ENCODE results near the gene TMED9.
A peak's percentile ranks its signal among the peaks of the same experiment; 100 is the strongest.

TMED9 gene

GRCh38 chr5:177591690-177592009 is 353 bp upstream of the TMED9 start:
- H3K4me3 ChIP-seq (ENCODE audit: low read length), result no peak overlapping the region
- H3K36me3 ChIP-seq (ENCODE audit: control insufficient read depth, insufficient read depth, low read length), result peaks cover 23% of the 10 kb centered on the region
- no peaks in the 10 kb centered on the region for H3K9me3 ChIP-seq (ENCODE audit: control insufficient read depth, low read length)
- H3K9ac ChIP-seq (ENCODE audit: low read length), result no peak overlapping the region
- H3K27me3 ChIP-seq (ENCODE audit: control insufficient read depth, insufficient read depth, low read length), result no peaks in the 10 kb centered on the region
- H3K4me1 ChIP-seq (ENCODE audit: control insufficient read depth, insufficient read depth, low read length), result peaks cover 12% of the 10 kb centered on the region

DNA sequence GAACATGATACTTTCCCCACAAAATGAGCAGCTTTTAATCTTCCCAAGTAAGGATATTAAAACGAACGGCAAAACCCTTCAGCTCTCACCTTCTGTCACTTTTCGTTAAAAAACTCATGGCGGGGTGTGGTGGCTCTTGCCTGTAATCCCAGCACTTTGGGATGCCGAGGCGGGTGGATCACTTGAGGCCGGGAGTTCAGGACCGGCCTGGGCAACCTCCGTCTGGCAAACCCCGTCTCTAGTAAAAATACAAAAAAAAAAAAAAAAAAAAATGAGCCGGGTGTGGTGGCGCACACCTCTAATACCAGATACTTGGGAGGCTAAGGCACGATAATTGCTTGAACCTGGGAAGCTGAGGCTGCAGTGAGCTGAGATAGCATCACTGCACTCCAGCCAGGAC is 902 bp downstream of the TMED9 start:
- no peaks in the 10 kb centered on the region for H3K9me3 ChIP-seq (ENCODE audit: control insufficient read depth, low read length)
- H3K4me1 ChIP-seq (ENCODE audit: control insufficient read depth, insufficient read depth, low read length), result peaks cover 12% of the 10 kb centered on the region
- H3K27me3 ChIP-seq (ENCODE audit: control insufficient read depth, insufficient read depth, low read length), result no peaks in the 10 kb centered on the region
- peak overlapping the region; percentile 98 for H3K9ac ChIP-seq (ENCODE audit: low read length)
- H3K36me3 ChIP-seq (ENCODE audit: control insufficient read depth, insufficient read depth, low read length), result peaks cover 23% of the 10 kb centered on the region
- H3K4me3 ChIP-seq (ENCODE audit: low read length), result peak overlapping the region; percentile 99

- H3K9me3 ChIP-seq (ENCODE audit: control insufficient read depth, low read length), result no peaks in the 10 kb centered on the region
- no peak overlapping the region for H3K9ac ChIP-seq (ENCODE audit: low read length)
- peaks cover 23% of the 10 kb centered on the region for H3K36me3 ChIP-seq (ENCODE audit: control insufficient read depth, insufficient read depth, low read length)
- H3K4me1 ChIP-seq (ENCODE audit: control insufficient read depth, insufficient read depth, low read length), result peaks cover 12% of the 10 kb centered on the region
- no peak overlapping the region for H3K4me3 ChIP-seq (ENCODE audit: low read length)
- no peaks in the 10 kb centered on the region for H3K27me3 ChIP-seq (ENCODE audit: control insufficient read depth, insufficient read depth, low read length)
Measured at GRCh38 chr5:177593511-177593910, 1.5 kb downstream of the TMED9 start.

DNA sequence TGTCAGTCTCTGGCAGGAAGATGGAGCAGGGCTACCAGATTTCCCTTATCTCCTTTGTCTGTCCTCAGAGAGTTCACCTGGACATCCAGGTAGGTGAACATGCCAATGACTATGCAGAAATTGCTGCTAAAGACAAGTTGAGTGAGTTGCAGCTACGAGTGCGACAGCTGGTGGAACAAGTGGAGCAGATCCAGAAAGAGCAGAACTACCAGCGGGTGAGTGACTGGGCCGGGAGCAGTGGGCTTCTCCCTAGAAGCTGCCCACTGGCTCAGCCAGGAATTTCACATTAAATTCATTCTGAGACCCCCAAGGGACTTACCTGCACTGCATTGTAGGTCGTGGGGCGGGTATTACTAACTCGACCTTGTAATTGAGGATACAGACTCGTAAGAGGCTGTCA is 2.1 kb downstream of the TMED9 start:
- peaks cover 8% of the 10 kb centered on the region for H3K4me1 ChIP-seq (ENCODE audit: control insufficient read depth, insufficient read depth, low read length)
- no peak overlapping the region for H3K4me3 ChIP-seq (ENCODE audit: low read length)
- no peak overlapping the region for H3K9ac ChIP-seq (ENCODE audit: low read length)
- no peaks in the 10 kb centered on the region for H3K9me3 ChIP-seq (ENCODE audit: control insufficient read depth, low read length)
- peaks cover 23% of the 10 kb centered on the region for H3K36me3 ChIP-seq (ENCODE audit: control insufficient read depth, insufficient read depth, low read length)
- H3K27me3 ChIP-seq (ENCODE audit: control insufficient read depth, insufficient read depth, low read length), result no peaks in the 10 kb centered on the region

DNA sequence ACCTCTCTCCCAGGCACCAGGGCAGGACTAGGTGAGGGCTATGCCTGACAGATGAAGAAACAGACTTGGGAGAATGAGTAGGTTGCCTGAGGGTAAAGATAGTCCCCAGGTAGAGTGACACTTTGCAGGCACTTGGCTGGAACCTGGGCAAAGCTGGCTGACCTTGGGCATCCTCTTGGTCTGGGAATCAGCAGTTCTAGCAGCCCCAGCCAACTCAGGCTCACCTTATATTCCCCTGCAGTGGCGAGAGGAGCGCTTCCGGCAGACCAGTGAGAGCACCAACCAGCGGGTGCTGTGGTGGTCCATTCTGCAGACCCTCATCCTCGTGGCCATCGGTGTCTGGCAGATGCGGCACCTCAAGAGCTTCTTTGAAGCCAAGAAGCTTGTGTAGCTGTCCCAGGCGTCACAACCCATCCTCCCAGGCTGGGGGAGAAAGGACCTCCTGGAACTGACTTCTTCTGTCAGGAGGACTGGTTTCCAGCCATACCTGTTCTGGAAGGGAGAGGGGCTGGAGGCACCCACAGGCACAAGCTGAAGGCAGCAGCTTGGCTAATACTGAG is 3.1 kb downstream of the TMED9 start:
- Histone ChIP-seq H3K36me3 (ENCODE audit: control insufficient read depth, insufficient read depth, low read length) (peaks cover 23% of the 10 kb centered on the region), H3K4me3 (ENCODE audit: low read length) (no peak overlapping the region), H3K9me3 (ENCODE audit: control insufficient read depth, low read length) (no peaks in the 10 kb centered on the region), H3K9ac (ENCODE audit: low read length) (no peak overlapping the region), H3K27me3 (ENCODE audit: control insufficient read depth, insufficient read depth, low read length) (no peaks in the 10 kb centered on the region), H3K4me1 (ENCODE audit: control insufficient read depth, insufficient read depth, low read length) (peaks cover 8% of the 10 kb centered on the region)

- no peaks in the 10 kb centered on the region for H3K27me3 ChIP-seq (ENCODE audit: control insufficient read depth, insufficient read depth, low read length)
- H3K4me3 ChIP-seq (ENCODE audit: low read length), result no peak overlapping the region
- H3K9me3 ChIP-seq (ENCODE audit: control insufficient read depth, low read length), result no peaks in the 10 kb centered on the region
- H3K36me3 ChIP-seq (ENCODE audit: control insufficient read depth, insufficient read depth, low read length), result peaks cover 23% of the 10 kb centered on the region
- no peak overlapping the region for H3K9ac ChIP-seq (ENCODE audit: low read length)
- H3K4me1 ChIP-seq (ENCODE audit: control insufficient read depth, insufficient read depth, low read length), result peaks cover 15% of the 10 kb centered on the region
Measured at GRCh38 chr5:177595991-177596774, 4.2 kb downstream of the TMED9 start.

GRCh38 chr5:177596775-177597238 is 4.8 kb downstream of the TMED9 start:
- H3K9me3 ChIP-seq (ENCODE audit: control insufficient read depth, low read length), result no peaks in the 10 kb centered on the region

DNA sequence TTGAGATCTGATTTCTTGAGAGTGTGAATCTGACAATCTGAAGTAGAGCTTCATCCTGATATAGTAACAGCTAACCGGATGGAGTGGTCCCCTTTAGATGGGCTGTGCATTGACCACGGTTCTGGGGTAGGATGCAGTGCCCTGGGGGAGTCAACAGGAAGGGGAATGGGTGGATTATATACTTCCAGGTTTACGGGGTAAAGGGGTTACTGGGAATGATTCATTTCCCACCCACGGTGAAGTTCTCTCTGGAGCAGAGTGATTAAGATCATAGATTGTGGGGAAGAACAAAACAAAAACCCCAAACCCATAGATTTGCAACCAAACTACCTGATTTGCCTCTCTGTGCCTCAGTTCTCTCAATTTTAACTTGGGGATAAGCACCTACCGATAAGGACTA is 6.5 kb downstream of the TMED9 start:
- H3K4me3 ChIP-seq (ENCODE audit: low read length), result no peak overlapping the region
- no peaks in the 10 kb centered on the region for H3K27me3 ChIP-seq (ENCODE audit: control insufficient read depth, insufficient read depth, low read length)
- H3K4me1 ChIP-seq (ENCODE audit: control insufficient read depth, insufficient read depth, low read length), result peaks cover 18% of the 10 kb centered on the region
- no peak overlapping the region for H3K9ac ChIP-seq (ENCODE audit: low read length)
- H3K9me3 ChIP-seq (ENCODE audit: control insufficient read depth, low read length), result no peaks in the 10 kb centered on the region
- H3K36me3 ChIP-seq (ENCODE audit: control insufficient read depth, insufficient read depth, low read length), result peaks cover 22% of the 10 kb centered on the region

More at GRCh38 chr5:177596775-177597238, 4.8 kb downstream of the TMED9 start:
- no peak overlapping the region for H3K4me3 ChIP-seq (ENCODE audit: low read length)
- H3K4me1 ChIP-seq (ENCODE audit: control insufficient read depth, insufficient read depth, low read length), result peaks cover 21% of the 10 kb centered on the region
- H3K36me3 ChIP-seq (ENCODE audit: control insufficient read depth, insufficient read depth, low read length), result peaks cover 23% of the 10 kb centered on the region
- H3K9ac ChIP-seq (ENCODE audit: low read length), result no peak overlapping the region
- no peaks in the 10 kb centered on the region for H3K27me3 ChIP-seq (ENCODE audit: control insufficient read depth, insufficient read depth, low read length)

DNA sequence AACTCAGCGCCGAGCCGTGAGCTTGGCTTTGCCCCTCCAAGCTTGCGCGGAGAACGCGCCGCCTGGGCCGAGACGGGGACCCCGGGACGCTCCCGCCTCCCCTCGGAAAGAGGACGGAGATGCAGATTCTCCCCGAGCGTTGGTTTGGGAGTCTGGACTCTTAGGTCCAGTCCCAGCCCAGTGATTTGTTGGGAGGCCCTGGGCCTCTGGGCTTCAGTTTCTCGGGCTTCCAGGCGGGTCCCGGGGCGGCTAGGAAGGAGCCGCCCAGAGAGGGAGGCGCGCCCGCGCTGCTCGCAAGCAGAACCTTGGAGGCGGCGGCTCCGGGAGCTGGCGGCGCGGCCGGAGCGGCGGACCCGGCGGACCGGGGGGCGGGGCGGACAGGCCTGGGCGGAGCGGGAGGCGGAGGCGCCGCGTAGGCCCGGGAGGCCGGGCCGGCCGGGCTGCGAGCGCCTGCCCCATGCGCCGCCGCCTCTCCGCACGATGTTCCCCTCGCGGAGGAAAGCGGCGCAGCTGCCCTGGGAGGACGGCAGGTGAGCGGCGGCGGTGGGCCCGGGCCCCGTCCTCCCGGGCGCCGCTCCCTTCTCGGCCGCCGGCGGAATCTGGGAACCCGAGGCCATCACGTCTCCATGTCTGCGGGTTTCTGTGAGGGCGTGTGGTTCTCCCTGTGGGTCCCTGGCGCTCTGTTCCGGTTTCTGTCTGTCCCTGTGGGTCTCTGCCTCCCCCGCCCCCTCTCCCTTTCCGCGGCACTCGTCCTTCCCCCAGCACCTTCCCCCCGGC is 7.9 kb downstream of the TMED9 start, which contains the start of gene B4GALT7:
B4GALT7 (plus strand) TSS at position 402 of the 777 bp plus-strand sequence; CDS start at position 481, 79 bp downstream.
- H3K9ac ChIP-seq (ENCODE audit: low read length), result peak within 1 kb of the TSS; percentile 70
- H3K9me3 ChIP-seq (ENCODE audit: control insufficient read depth, low read length), result no peaks in the 10 kb centered on the region
- H3K4me3 ChIP-seq (ENCODE audit: low read length), result peak within 1 kb of the TSS; percentile 55
- H3K36me3 ChIP-seq (ENCODE audit: control insufficient read depth, insufficient read depth, low read length), result peaks cover 9% of the 10 kb centered on the region
- H3K4me1 ChIP-seq (ENCODE audit: control insufficient read depth, insufficient read depth, low read length), result peaks cover 18% of the 10 kb centered on the region
- H3K27me3 ChIP-seq (ENCODE audit: control insufficient read depth, insufficient read depth, low read length), result no peaks in the 10 kb centered on the region

- Histone ChIP-seq H3K9me3 (ENCODE audit: control insufficient read depth, low read length) (no peaks in the 10 kb centered on the region), H3K36me3 (ENCODE audit: control insufficient read depth, insufficient read depth, low read length) (peaks cover 2% of the 10 kb centered on the region), H3K9ac (ENCODE audit: low read length) (peak overlapping the region; percentile 66), H3K27me3 (ENCODE audit: control insufficient read depth, insufficient read depth, low read length) (no peaks in the 10 kb centered on the region), H3K4me1 (ENCODE audit: control insufficient read depth, insufficient read depth, low read length) (peaks cover 25% of the 10 kb centered on the region), H3K4me3 (ENCODE audit: low read length) (peak overlapping the region; percentile 53)
Measured at GRCh38 chr5:177600508-177601018, 8.6 kb downstream of the TMED9 start.

DNA sequence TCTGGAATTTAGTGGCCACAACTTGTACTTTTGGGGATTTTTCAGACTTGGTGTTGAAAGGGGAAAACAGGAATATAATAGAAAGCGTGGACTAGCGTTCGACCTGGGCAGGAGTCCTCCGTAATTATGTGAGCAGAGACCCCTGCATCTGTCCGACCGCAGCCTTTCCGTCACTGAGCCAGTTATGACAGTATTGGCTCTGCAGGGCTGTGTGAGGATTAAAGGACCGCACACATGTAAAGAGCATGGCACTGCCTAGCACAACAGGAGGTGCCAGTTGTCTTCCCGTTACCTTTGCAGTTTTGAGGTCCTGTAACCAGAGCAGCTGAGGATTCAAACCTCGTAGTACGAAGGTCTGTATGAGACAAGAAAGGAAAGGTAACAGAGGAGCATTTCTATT is 9.1 kb downstream of the TMED9 start:
- Histone ChIP-seq H3K36me3 (ENCODE audit: control insufficient read depth, insufficient read depth, low read length) (no peaks in the 10 kb centered on the region), H3K4me1 (ENCODE audit: control insufficient read depth, insufficient read depth, low read length) (peaks cover 28% of the 10 kb centered on the region), H3K9me3 (ENCODE audit: control insufficient read depth, low read length) (no peaks in the 10 kb centered on the region), H3K9ac (ENCODE audit: low read length) (no peak overlapping the region), H3K27me3 (ENCODE audit: control insufficient read depth, insufficient read depth, low read length) (no peaks in the 10 kb centered on the region), H3K4me3 (ENCODE audit: low read length) (no peak overlapping the region)

Data from mucosa of stomach (tissue), 1 donor.